ENCODE data around the gene TNNI3. TPM values are rescaled to one million over a fixed set of nuclear protein-coding genes. Genes with fewer than 3 reads are reported as not detected.
A peak's percentile ranks its signal among the peaks of the same experiment; 100 is the strongest.
"Not testable (repeated sequence)": the region's sequence is repeated elsewhere in the genome, so short reads cannot be mapped to it uniquely, and the experiment has no call there.

TNNI3 gene
- polyA plus RNA-seq, 4 donors, result 0.59 to 39.7 (median 1.5) TPM

DNA sequence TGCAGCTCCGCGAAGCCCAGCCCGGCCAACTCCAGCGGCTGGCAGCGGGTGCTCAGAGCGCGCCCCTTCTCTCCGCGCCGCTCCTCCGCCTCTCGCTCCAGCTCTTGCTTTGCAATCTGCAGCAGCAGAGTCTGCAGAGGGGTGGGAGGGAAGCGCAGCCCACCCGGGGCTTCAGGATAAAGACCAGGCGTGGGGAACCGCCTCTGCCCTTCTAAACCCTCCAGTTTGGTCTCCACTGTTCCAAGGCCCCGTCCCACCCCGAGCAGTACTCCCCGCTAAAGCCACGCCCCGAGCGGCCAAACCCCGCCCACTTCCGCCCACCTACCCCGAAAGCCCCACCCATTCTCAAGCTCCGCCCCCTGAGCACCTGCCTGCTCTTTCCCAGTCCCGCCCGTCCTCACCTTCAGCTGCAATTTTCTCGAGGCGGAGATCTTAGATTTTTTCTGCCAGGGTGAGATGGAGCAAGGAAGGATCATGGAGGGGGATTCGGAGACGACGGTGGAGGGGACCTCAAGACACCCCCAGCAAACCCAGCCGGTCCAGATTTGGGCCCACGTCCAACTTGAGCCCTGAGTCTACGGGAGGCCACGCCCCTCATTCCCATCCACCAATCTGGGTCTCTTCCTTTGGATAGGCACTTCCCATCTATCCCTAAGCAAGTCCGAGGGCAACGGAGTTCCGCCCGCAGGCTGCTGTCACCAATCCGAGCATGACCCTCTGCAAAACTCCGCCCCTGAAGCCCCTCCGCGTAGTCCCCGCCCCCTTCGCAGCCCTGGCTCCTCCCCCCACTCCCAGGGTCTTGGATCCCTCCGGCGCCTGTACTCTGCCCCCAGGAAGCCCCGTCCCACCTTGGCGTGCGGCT lies 1.1 kb downstream of the TNNI3 start:
- peaks cover 0 to 9% (median 0%) of the 10 kb centered on the region in 3 donors for H3K4me1 ChIP-seq (ENCODE audit: control insufficient read depth in 3 of 3, insufficient read depth in 2 of 3, low read depth in 1 of 3, low read length in 2 of 3)
- H3K9me3 ChIP-seq (ENCODE audit: control insufficient read depth in 2 of 2, insufficient read depth in 1 of 2, low read depth in 1 of 2, low read length in 1 of 2), result peaks cover 0 to 5% of the 10 kb centered on the region in 2 donors
- no peaks in the 10 kb centered on the region for H3K36me3 ChIP-seq (ENCODE audit: control insufficient read depth in 3 of 3, insufficient read depth in 2 of 3, low read depth in 1 of 3, low read length in 3 of 3)
- peak overlapping the region in 2 of 3 donors; percentile 8 to 10 for H3K4me3 ChIP-seq (ENCODE audit: low read depth in 1 of 3, low read length in 3 of 3)
- H3K27me3 ChIP-seq (ENCODE audit: control insufficient read depth in 3 of 3, insufficient read depth in 3 of 3, low read length in 3 of 3), result peaks cover 0 to 51% (median 10%) of the 10 kb centered on the region in 3 donors
- H3K27ac ChIP-seq (ENCODE audit: low read depth in 1 of 3, low read length in 2 of 3), result no peak overlapping the region
- FAIRE-seq (no peak), DNase-seq (peak; percentile 53 to 78)
- 3 to 7% (median 6%) methylated on average over 35 to 52 of the region's 52 CpGs for WGBS, 3 donors

DNA sequence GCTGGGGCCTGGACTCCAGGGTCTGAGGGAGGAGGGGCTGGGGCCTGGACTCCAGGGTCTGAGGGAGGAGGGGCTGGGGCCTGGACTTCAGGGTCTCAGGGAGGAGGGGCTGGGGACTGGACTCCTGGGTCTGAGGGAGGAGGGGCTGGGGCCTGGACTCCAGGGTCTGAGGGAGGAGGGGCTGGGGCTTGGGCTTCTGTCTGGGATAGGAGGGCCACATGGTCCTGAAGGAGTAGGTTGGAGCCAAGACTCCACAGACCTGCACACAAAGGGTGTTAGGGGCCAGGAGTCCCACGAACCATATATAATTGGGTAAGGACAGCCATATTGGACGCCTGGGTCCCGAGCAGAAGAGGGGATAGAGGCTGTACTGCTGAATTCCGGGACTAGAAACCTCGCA lies 1.7 kb downstream of the TNNI3 start:
- not testable (repeated sequence) for H3K36me3 ChIP-seq (ENCODE audit: control insufficient read depth in 3 of 3, insufficient read depth in 2 of 3, low read depth in 1 of 3, low read length in 3 of 3); H3K4me1 ChIP-seq (ENCODE audit: control insufficient read depth in 3 of 3, insufficient read depth in 2 of 3, low read depth in 1 of 3, low read length in 2 of 3); FAIRE-seq; DNase-seq; H3K9me3 ChIP-seq (ENCODE audit: control insufficient read depth in 2 of 2, insufficient read depth in 1 of 2, low read depth in 1 of 2, low read length in 1 of 2); H3K27ac ChIP-seq (ENCODE audit: low read depth in 1 of 3, low read length in 2 of 3)
- H3K27me3 ChIP-seq (ENCODE audit: control insufficient read depth in 3 of 3, insufficient read depth in 3 of 3, low read length in 3 of 3), result peaks cover 0 to 46% (median 6%) of the 10 kb centered on the region in 3 donors
- WGBS, 3 donors, result 0 to 7% (median 6%) methylated on average over 5 of the region's 5 CpGs
- peak overlapping the region in 1 of 3 donors; percentile 10 for H3K4me3 ChIP-seq (ENCODE audit: low read depth in 1 of 3, low read length in 3 of 3)

DNA sequence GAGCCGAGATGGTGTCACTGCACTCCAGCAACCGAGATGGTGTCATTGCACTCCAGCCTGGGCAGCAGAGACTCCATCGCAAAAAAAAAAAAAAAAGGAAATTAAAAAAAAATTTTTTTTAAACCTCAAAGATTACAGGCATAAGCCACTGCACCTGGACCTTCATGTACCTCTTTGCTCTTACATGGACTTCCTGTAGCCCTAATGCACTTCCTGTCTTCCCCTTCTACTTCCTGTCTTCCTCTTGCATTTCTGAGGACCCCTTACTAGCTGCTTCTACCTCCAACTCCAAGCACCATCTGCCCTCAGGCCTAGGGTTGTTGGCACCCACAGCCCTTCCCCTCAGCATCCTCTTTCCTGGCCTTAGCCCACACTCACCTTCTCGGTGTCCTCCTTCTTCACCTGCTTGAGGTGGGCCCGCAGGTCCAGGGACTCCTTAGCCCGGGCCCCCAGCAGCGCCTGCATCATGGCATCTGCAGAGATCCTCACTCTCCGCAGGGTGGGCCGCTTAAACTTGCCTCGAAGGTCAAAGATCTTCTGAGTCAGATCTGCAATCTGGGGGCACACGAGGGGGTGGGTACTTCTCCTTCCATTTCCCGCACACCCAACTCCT lies 3.8 kb downstream of the TNNI3 start:
- no peak for DNase-seq
- Histone ChIP-seq H3K36me3 (ENCODE audit: control insufficient read depth in 3 of 3, insufficient read depth in 2 of 3, low read depth in 1 of 3, low read length in 3 of 3) (no peaks in the 10 kb centered on the region), H3K27me3 (ENCODE audit: control insufficient read depth in 3 of 3, insufficient read depth in 3 of 3, low read length in 3 of 3) (peaks cover 0 to 44% (median 11%) of the 10 kb centered on the region in 3 donors), H3K4me1 (ENCODE audit: control insufficient read depth in 3 of 3, insufficient read depth in 2 of 3, low read depth in 1 of 3, low read length in 2 of 3) (peaks cover 0 to 9% (median 0%) of the 10 kb centered on the region in 3 donors), H3K9me3 (ENCODE audit: control insufficient read depth in 2 of 2, insufficient read depth in 1 of 2, low read depth in 1 of 2, low read length in 1 of 2) (peaks cover 0 to 5% of the 10 kb centered on the region in 2 donors), H3K4me3 (ENCODE audit: low read depth in 1 of 3, low read length in 3 of 3) (no peak overlapping the region), H3K27ac (ENCODE audit: low read depth in 1 of 3, low read length in 2 of 3) (no peak overlapping the region)
- WGBS, 3 donors, result 77 to 87% (median 79%) methylated on average over 11 to 12 of the region's 12 CpGs
- FAIRE-seq, result no peak

- H3K36me3 ChIP-seq (ENCODE audit: control insufficient read depth in 3 of 3, insufficient read depth in 2 of 3, low read depth in 1 of 3, low read length in 3 of 3), result no peaks in the 10 kb centered on the region
- no peak overlapping the region for H3K27ac ChIP-seq (ENCODE audit: low read depth in 1 of 3, low read length in 2 of 3)
- H3K27me3 ChIP-seq (ENCODE audit: control insufficient read depth in 3 of 3, insufficient read depth in 3 of 3, low read length in 3 of 3), result peaks cover 0 to 43% (median 17%) of the 10 kb centered on the region in 3 donors
- peaks cover 0 to 5% of the 10 kb centered on the region in 2 donors for H3K9me3 ChIP-seq (ENCODE audit: control insufficient read depth in 2 of 2, insufficient read depth in 1 of 2, low read depth in 1 of 2, low read length in 1 of 2)
- DNase-seq (no peak), FAIRE-seq (no peak)
- H3K4me3 ChIP-seq (ENCODE audit: low read depth in 1 of 3, low read length in 3 of 3), result no peak overlapping the region
- peaks cover 0 to 6% (median 0%) of the 10 kb centered on the region in 3 donors for H3K4me1 ChIP-seq (ENCODE audit: control insufficient read depth in 3 of 3, insufficient read depth in 2 of 3, low read depth in 1 of 3, low read length in 2 of 3)
These were observed 5.5 kb downstream of the TNNI3 start for GRCh38 chr19:55152017-55152416.

- Histone ChIP-seq H3K27me3 (ENCODE audit: control insufficient read depth in 3 of 3, insufficient read depth in 3 of 3, low read length in 3 of 3) (peaks cover 0 to 54% (median 26%) of the 10 kb centered on the region in 3 donors), H3K4me3 (ENCODE audit: low read depth in 1 of 3, low read length in 3 of 3) (no peak within 1 kb of the TSS), H3K9me3 (ENCODE audit: control insufficient read depth in 2 of 2, insufficient read depth in 1 of 2, low read depth in 1 of 2, low read length in 1 of 2) (peaks cover 0 to 5% of the 10 kb centered on the region in 2 donors), H3K27ac (ENCODE audit: low read depth in 1 of 3, low read length in 2 of 3) (no peak within 1 kb of the TSS), H3K36me3 (ENCODE audit: control insufficient read depth in 3 of 3, insufficient read depth in 2 of 3, low read depth in 1 of 3, low read length in 3 of 3) (no peaks in the 10 kb centered on the region), H3K4me1 (ENCODE audit: control insufficient read depth in 3 of 3, insufficient read depth in 2 of 3, low read depth in 1 of 3, low read length in 2 of 3) (no peaks in the 10 kb centered on the region)
- WGBS, 3 donors, result 11 to 17% (median 17%) methylated on average over 17 to 18 of the region's 18 CpGs
- DNase-seq (no peak), FAIRE-seq (no peak)
These were observed 8.2 kb downstream of the TNNI3 start, which contains the start of gene TNNT1 for GRCh38 chr19:55149078-55150003. Gene TNNT1, minus strand, starts transcription at chr19:55149206. Its CDS starts 2,049 bp downstream, at chr19:55147157.

- Histone ChIP-seq H3K4me3 (ENCODE audit: low read depth in 1 of 3, low read length in 3 of 3) (no peak overlapping the region), H3K9me3 (ENCODE audit: control insufficient read depth in 2 of 2, insufficient read depth in 1 of 2, low read depth in 1 of 2, low read length in 1 of 2) (peaks cover 0 to 5% of the 10 kb centered on the region in 2 donors), H3K36me3 (ENCODE audit: control insufficient read depth in 3 of 3, insufficient read depth in 2 of 3, low read depth in 1 of 3, low read length in 3 of 3) (no peaks in the 10 kb centered on the region), H3K4me1 (ENCODE audit: control insufficient read depth in 3 of 3, insufficient read depth in 2 of 3, low read depth in 1 of 3, low read length in 2 of 3) (no peaks in the 10 kb centered on the region), H3K27ac (ENCODE audit: low read depth in 1 of 3, low read length in 2 of 3) (no peak overlapping the region), H3K27me3 (ENCODE audit: control insufficient read depth in 3 of 3, insufficient read depth in 3 of 3, low read length in 3 of 3) (peaks cover 0 to 63% (median 31%) of the 10 kb centered on the region in 3 donors)
- FAIRE-seq (no peak), DNase-seq (no peak)
- WGBS, 3 donors, result 16 to 42% (median 22%) methylated on average over 7 to 9 of the region's 9 CpGs
These were observed 9.8 kb downstream of the TNNI3 start for GRCh38 chr19:55147545-55148251.

GRCh38 chr19:55146705-55147273 lies 10.7 kb downstream of the TNNI3 start:
- no peak overlapping the region for H3K27ac ChIP-seq (ENCODE audit: low read depth in 1 of 3, low read length in 2 of 3)
- H3K9me3 ChIP-seq (ENCODE audit: control insufficient read depth in 2 of 2, insufficient read depth in 1 of 2, low read depth in 1 of 2, low read length in 1 of 2), result peaks cover 0 to 3% of the 10 kb centered on the region in 2 donors
- peaks cover 0 to 65% (median 33%) of the 10 kb centered on the region in 3 donors for H3K27me3 ChIP-seq (ENCODE audit: control insufficient read depth in 3 of 3, insufficient read depth in 3 of 3, low read length in 3 of 3)
- FAIRE-seq (no peak), DNase-seq (no peak)
- H3K4me1 ChIP-seq (ENCODE audit: control insufficient read depth in 3 of 3, insufficient read depth in 2 of 3, low read depth in 1 of 3, low read length in 2 of 3), result no peaks in the 10 kb centered on the region
- H3K36me3 ChIP-seq (ENCODE audit: control insufficient read depth in 3 of 3, insufficient read depth in 2 of 3, low read depth in 1 of 3, low read length in 3 of 3), result no peaks in the 10 kb centered on the region
- H3K4me3 ChIP-seq (ENCODE audit: low read depth in 1 of 3, low read length in 3 of 3), result no peak overlapping the region
- 2 to 6% (median 2%) methylated on average over 20 to 27 of the region's 27 CpGs for WGBS, 3 donors
